Activated CD4-positive, CD25-positive, alpha-beta regulatory T cell (primary cell): ENCODE data around the gene JMJD1C.
"Not testable (repeated sequence)": the region's sequence is repeated elsewhere in the genome, so short reads cannot be mapped to it uniquely, and the experiment has no call there.

Source experiments
- DNase-seq, 4 experiments: peaks; one replicate each; lab custom pipeline; 2025; lab: John Stamatoyannopoulos, UW

JMJD1C gene

DNA sequence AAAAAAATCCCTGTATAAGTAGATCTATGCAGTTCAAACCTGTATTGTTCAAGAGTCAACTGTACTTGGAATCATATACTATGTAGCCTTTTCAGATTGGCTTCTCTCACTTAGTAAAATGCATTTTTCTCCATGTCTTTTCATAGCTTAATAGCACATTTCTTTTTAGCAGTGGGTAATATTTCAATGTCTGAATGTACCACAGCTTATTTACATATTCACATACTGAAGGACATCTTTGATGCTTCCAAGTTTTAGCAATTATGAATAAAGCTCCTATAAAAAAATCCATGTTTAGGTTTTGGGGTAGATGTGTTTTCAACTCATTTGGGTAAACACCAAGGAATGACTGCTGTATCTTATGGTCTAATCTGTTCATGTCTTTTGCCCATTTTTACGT is 177.6 kb downstream of the JMJD1C start:
- no peak for DNase-seq

DNA sequence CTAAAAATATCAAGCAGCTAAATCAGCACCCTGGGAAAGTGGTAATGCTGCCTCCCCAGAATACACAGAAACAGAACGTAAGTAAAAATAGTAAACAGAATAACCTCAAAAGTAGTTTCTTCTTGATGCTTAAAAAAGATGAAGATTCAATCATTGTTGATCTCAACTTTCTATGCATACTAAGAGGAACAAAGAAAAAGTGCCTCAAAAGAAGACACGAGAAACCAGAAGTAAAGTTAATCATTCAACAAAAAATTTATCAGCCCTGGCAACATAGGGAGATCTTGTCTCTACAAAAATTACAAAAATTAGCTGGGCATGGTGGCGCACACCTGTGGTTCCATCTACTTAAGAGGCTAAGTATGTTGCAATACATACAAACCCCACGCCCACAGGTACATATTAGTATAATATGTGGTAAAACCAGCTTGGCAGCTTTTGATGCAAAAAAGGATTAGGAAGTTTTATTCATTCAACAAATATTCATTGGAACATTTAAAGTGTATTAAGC is 179.0 kb downstream of the JMJD1C start:
- DNase-seq, result no peak

DNA sequence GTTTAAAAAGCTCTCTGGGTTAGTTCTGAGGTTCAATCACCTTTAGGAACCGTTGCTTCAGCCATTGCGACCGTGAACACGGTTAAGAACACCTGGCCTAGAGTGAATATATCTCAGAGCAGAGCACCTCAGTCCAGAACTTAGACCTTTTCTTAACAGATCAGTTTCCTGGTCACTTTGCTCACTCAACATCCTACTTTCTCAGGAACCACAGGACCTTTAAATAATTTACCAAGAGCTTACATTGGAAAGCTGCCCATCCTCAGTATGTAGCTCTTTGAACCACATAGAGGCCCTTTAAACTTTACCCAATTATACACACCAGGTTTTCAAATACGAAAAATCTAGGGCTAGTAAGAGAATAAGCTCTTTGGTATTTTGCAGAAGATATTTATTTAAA is 179.4 kb downstream of the JMJD1C start:
- no peak for DNase-seq

DNA sequence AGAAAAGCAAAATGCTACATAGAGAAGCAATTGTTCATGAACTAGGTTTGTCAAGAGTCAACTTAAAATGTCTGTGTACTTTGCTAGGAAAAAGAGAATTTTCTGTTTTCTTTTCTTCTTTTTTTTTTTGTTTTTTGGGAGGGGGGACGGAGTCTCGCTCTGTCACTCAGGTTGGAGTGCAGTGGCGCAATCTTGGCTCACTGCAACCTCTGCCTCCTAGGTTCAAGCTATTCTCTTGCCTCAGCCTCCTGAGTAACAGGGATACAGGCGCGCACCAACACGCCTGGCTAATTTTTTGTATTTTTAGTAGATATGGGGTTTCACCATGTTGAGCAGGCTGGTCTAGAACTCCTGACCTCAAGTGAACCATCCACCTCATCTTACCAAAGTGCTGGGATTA is 181.9 kb downstream of the JMJD1C start:
- not testable (repeated sequence) for DNase-seq

DNA sequence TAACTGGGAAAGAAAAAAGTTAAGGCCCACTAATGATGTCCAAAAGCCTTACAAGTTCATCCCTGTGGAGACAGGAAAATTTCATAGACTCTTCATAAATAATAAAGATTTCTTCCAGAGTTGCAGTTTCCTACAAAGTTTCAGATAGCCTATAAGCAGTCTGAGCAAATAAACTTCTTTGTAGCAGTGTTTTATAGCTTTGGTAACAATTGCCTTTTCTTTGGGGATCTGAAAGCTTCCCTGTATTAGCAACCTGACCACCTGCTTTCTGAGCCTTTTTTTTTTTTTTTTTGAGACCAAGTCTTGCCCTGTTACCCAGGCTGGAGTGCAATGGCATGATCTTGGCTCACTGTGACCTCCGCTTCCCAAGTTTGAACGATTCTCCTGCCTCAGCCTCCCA is 182.7 kb downstream of the JMJD1C start:
- no peak for DNase-seq

DNA sequence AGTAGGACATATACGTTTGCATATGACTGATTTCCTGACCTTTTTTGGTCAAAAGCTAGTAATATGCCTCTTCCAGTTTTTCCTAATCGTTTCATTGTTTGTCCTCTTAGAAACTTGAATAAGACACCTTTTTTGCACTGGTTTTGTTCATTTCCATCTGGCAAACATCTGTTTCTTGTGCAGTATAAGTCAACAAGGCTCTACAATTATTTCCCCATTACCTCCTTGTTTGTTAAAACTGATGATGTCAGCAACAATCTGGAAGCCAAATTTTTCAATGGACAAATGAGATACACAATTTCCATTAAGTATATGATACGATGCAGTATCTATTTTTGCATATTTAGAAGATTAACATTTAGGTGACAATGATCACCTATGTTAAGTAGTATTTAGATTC is 183.8 kb downstream of the JMJD1C start:
- DNase-seq, result no peak

DNA sequence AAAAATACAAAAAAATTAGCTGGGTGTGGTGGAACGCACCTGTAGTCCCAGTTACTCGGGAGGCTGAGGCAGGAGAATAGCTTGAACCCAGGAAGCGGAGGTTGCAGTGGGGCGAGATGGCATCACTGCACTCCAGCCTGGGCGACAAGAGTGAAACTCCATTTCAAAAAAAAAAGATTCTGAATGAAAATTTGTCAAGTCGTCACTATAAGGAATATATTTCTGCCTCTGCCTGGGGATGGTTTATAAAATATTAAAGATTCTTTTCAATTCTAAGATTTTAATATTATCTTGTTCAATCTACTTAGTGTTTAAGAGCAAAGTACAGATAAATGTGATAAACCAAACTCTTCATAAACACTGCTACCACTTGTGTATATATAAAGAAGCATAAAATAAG is 185.4 kb downstream of the JMJD1C start:
- DNase-seq, result no peak

DNA sequence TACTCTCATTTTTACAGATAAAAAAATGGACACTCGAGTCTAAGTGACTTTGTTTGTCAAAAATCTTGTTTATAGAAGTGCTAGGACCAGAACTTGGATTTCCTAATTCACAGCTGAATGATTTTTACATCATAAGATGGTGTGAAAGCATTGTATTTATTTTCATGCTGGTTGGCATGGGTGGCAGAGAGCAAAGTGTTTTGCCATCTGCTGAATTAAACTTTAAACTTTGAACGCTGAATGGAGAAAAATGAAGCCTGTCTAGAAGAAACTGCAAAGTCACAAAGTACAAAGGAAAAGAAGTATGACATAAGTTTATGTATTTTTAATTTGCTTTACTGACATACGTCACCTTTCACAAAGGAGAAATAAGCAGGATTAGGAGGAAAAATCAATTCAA is 190.7 kb downstream of the JMJD1C start:
- DNase-seq, result no peak

DNA sequence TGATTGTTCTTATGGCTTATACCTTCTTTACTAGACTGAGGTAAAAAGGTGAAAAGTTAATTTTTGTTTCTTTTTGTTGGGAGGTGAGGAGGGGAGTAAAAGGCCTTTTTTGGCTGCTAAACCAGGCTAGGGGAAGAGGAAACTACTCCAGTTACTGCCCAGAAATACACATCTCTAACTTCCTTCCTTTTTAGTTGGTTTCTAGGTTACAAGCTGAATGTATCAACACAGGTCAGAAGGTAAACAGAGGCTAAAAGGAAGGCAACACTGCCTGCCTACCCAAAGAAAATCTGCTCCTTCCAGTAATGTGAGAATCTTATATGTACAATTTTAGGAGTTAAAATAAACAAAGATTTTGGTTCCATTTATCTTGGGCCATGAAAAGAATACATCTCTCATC is 192.2 kb downstream of the JMJD1C start:
- DNase-seq, result no peak

DNA sequence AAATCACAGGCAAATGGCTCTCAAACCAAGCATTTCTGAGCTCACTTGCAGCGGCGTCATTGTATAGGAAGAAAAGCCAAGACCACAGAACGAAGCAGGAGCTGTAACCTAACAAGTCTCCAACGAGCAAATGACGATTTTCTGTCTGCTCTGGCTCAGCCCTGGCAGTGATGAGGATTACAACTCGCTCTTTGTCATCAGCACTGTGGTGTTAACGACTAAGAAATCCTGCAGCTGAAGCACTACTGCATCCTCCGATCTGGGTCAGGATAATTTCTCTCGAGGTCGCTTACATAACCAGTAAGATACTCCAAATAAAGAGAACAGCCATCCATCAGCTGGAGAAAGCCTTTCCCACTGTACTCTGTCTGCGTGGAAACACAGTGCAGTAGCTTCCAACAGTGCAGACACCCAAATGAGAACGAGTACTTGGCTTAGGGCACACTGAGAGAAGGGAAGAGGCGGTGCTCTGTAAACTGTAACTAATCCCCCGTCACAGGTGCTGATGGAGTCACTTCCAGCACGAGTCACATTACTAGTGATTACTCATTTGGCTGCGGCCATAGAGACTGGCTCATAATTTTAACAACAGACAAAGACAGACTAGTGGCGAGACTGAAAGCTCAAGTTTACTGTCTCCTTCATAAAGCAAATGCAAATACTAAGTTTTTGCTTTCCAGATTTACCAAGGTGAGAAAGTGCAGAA is 196.8 kb downstream of the JMJD1C start:
- peak; percentile 17 to 56 (median 44) for DNase-seq

DNA sequence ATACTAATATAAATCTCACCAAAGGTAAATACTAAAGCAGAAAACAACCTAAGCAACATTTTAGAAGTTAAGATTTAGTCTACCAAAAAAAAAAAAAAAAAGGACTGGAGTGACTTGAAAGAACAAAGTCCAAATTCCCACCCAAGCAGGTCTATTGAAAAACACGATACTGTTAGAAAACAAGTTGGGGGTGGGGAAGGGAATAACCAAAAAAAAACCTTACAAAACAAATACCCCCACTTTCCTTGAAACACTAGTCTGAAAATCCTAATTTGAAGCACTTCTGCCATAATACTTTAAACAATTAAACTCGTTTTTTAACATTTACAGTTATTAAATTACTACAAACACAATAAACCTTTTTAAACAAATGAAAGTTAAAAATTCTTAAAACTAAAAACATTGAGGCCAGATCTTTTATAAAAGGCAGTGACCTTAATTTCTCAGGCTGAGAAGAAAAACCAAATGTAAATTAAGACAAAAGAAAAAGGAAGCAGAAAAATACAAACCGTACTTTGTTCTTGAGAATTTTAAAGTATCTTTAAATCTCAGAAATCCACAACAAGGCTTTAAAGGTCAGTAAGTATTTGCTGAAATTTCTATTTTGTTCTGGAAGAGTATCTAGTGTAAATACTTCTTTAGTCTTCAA is 197.5 kb downstream of the JMJD1C start:
- DNase-seq, result no peak

DNA sequence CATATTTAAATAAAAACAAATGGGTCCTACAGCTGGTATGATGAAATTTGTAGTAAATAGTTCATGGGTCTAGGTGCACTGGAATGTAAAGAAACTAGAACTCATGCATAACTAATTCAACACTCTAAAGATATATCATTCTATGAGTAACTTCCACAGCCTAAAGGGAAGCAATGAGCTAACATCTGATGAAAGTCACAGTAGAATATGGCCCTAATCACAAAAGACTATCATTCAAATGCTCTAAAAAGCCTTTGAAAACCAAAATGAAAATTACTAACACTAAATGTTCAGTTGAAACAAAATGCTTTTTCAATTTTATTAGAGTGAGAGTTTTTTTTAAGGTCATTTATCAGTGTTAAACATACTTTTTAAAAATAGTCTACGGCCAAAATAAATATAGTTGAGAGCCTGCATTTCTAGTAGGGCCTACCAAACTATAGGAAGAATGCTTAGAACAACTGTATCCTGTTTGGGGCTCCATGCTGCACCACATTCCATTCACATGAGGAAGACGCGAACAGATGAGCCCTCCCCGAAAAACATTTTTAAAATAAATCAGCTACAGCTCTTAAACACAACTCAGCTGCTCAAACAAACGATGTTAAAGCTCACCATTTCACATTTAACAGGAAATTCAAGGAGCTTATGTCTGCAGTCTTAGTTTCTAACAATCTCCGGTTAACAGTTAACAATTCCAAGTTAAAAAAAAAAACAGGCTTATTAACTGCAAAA is 198.2 kb downstream of the JMJD1C start:
- no peak for DNase-seq

DNA sequence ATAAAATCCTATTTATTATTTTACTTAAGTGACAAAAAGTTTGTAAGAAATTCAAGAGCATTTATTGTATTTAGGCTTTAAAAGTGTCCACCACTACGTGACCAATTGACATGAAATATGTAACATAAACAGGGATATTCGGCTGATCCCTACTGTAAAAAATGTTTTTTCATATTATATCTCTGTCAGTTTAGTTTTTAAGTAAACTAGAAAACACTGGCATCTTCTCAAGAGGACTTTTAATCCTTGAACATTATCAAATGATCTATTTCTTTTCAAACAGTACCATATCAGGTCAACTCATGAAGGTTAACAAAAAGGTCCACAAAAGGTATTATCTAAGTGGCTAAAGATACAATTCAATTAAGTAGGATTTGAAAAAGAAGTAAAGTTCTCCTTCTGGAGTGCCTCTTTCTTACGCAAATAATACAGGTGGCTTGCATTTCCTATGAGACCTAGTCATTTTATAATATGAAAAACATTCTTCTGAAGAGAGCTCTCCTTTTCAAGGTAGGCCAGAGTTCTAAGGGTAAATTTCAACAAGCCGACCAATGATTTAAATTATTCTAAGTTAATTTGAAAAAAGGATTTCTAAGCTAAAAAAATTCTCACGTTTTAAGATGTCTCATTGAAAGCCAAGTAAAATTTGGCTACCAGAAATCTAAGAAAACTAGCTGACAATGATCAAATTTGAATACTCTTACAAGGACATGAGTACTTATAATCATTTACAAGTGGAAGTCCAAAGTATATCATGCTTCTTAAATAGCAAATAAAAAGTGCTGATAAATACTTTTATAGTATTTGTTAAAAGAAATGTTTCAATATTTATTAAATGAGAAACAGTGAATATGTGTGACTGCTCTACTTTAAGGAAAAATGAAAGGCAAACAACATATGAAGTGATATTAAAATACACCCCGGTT is 199.1 kb downstream of the JMJD1C start:
- no peak for DNase-seq

DNA sequence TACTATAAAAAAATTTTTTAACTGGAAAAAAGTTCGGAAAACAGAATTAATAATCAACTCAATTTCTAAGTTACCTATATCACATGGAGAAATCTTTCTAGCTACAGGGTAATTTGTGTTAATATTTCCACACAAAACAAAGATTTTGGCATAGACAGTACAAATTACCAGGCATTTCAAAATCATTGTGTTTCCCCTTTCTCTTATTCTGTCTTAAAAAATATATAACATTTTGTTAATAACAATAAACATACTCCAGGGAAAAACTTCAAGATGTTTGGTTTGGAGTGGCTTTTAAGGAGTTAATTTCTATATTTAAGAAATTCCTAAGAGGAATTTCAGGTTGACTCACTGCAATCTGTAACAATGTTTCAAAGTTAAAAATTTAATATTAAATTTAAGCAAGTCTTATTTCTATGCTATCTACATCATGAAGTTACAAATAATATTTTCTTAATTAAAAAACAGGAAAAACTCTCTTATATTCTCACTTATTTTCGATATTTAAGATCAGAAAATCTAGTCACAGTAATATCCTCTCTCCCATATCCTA is 200.0 kb downstream of the JMJD1C start:
- DNase-seq, result no peak

DNA sequence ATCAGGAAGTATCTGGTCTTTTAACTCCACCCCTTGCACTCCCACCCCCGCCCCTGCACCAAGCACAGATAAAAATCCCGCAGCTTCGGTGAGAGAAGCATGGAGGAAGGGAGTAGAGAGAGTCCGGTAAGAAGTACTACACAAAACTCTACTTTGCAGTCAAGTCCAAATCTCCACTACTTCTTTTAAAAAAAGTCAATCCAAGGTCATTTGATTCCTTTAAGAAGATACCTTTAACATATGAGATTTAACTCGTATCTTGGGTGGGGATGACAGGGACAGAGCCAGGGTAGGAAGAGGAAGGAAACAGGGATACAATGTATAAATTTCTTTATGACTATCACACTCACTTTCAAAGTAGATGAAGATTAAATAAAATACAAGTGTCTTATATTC is 200.6 kb downstream of the JMJD1C start:
- no peak for DNase-seq

DNA sequence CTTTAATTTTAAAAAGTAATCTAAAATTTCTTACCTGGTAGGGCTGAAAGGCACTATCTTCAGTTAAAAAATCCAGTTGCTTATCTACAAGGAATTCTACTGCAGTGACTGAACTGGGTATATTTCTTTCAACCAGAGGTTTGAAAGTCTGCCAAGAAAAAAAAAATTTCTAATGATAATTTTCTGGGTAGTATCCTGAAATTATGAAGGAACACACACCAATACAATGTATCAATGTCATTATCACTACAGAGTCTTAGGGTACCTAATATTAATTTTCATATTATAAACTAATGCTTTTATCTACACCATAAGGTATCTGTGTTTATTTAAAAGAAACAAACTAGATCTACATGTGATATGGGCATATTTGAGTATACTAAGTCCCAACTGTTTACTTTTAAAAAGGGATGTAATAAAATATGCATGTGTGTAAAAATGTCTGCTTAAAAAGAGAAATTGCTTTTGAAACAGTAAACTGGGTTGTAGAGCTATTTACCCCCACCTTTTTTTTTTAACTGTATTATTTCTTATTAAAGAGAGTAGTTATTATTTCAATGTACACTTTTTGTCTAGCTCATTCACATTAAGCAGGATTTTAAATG is 201.1 kb downstream of the JMJD1C start:
- no peak for DNase-seq

DNA sequence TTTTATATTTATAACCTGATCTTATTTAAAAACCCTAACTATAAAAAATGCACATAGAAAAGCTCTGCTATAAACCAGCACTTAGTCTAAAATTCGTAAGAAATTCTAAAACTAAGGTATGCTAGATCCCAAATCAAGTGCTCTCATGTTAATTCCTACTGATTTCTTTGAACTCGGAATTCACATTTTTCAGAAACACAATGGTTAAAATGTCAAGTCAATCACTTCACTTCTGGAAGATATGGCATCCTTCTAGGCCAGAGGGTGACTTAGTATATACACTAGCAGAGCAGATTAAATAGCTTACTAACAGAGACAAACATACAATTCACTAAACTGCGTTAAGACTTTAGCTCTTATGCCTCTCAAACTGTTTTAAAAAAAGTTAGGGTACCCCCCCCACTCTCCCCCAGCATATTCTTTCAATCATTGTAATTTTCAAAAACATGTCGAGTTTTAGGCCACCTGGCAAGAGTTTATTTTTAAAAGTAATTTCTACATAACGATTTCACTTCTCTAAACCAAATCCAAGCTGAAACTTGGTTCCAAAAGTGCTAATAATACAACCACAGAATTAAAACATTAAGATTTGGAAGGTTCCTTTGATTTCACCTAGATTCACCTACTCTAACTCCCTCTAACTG is 203.2 kb downstream of the JMJD1C start:
- no peak for DNase-seq

DNA sequence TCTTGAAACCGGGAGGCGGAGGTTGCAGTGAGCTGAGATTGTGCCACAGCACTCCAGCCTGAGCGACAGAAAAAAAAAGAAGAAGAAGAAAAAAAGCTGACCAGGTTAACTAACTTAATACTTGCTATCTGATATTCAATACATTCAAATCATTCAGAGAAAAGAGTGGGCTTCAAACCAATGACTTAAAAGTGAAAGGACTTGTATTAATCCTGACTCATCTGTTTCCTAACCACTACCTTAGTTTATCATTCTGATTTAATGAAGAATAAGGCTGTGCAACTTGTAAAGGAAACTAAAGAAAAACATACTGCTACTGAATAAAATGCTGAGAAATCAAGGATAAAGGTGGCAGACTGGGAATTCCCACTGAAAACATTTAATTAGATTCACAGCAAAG is 204.3 kb downstream of the JMJD1C start:
- no peak for DNase-seq

DNA sequence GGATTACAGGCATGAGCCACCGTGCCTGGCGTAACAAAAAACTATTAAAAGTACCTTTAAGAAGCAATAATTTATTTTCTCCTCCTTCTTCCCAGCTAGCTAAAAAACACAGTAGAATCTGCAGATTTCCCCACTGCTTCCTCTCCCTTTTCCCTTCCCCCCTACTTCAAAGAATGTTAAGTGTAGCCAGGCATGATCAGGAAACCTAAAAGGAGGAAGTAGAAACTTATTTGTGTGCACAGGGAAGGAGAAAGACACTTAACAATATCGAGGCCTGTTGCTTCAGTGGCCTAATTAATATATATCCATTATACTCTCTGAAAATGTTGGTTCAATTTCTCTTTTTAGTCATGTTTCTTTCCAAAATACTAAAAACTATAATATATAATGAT is 204.9 kb downstream of the JMJD1C start:
- no peak for DNase-seq

DNA sequence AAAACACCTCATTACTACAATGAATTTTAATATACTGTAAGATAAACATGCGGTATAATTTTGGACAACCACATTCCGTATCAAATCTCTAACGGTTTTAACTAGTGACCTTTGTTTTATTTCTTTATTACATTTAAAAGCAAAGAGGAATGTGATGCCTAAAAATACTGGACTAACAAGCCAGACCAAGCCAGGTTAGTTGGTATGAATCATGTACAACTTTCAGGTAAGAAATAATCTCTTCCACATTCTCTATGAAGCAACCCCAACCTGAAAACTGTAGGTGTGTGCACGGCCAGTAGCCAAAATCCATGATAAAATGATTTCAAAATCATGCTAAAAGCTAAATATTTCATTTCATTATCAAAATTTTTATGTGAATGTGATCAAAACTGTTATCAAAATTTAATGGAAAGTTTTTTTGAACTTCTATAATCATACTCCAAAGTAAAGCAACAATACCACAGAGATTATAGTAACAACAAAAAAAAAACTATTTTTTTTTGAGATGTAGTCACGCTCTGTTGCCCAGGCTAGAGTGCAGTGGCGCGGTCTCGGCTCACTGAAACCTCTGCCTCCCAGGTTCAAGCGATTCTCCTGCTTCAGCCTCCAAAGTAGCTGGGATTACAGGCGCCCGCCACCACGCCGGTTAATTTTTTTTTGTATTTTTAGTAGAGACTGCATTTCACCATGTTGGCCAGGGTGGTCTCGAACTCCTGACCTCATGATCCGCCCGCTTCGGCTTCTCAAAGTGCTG is 205.5 kb downstream of the JMJD1C start:
- no peak for DNase-seq
